Cardiac muscle cell (in vitro differentiated cells and primary cell): ENCODE measurements around the gene PFKL. TPM values are rescaled to one million over a fixed set of nuclear protein-coding genes. Genes with fewer than 3 reads are reported as not detected.

Experiments
- DNase-seq, 2 donors: peaks; one replicate each; pipeline versions ENCODE4 v3.0.0 to v3.0.0-alpha.2; 2010 to 2017; ENCODE audit warnings: low read depth in 1 of 2, low spot score in 1 of 2
- H3K27ac ChIP-seq: fragments of 200-600 bp; sonication (generic); 2 replicates; pipeline ENCODE4 v1.5.1; 2016
- H3K27me3 ChIP-seq: fragments of 200-600 bp; sonication (generic); 2 replicates; pipeline ENCODE4 v1.6.0; 2016; ENCODE audit warnings: control low read depth
- H3K36me3 ChIP-seq: fragments of 200-600 bp; sonication (generic); 2 replicates; pipeline ENCODE4 v1.5.1; 2016; ENCODE audit warnings: control low read depth
- H3K4me1 ChIP-seq: fragments of 200-600 bp; sonication (generic); 2 replicates; pipeline ENCODE4 v1.8.1; 2017; ENCODE audit warnings: low read depth, mild to moderate bottlenecking, mixed run types
- H3K4me3 ChIP-seq: fragments of 200-600 bp; sonication (generic); 2 replicates; pipeline ENCODE4 v1.5.1; 2016; ENCODE audit warnings: mild to moderate bottlenecking
- H3K9me3 ChIP-seq: fragments of 200-600 bp; sonication (generic); 2 replicates; pipeline ENCODE4 v1.5.1; 2017; ENCODE audit warnings: low read depth, mild to moderate bottlenecking, control low read depth
- polyA plus RNA-seq: library from polyadenylated mRNA; unstranded; fragments of >200 nt; fragmentation: Nextera tagmentation; extraction: Ambion mirVana; gene quantifications from 2 replicates; pipeline ENCODE4 v1.2.1, GENCODE V29; 2016
- total RNA-seq: library from RNA; depleted of rRNA; stranded (reverse); fragments of >200 nt; gene quantifications from 2 replicates; pipeline ENCODE4 v1.2.3, GENCODE V29; 2016
- TF ChIP-seq, protein P1 (sequence below): IDR thresholded peaks from 2 replicates; pipeline ENCODE4 v1.5.1; 2012; ENCODE audit warnings: low read depth, mild to moderate bottlenecking, low read length

PFKL gene
- total and polyA plus RNA-seq, 2 experiments from 2014 or later: 204 to 213 TPM

DNA sequence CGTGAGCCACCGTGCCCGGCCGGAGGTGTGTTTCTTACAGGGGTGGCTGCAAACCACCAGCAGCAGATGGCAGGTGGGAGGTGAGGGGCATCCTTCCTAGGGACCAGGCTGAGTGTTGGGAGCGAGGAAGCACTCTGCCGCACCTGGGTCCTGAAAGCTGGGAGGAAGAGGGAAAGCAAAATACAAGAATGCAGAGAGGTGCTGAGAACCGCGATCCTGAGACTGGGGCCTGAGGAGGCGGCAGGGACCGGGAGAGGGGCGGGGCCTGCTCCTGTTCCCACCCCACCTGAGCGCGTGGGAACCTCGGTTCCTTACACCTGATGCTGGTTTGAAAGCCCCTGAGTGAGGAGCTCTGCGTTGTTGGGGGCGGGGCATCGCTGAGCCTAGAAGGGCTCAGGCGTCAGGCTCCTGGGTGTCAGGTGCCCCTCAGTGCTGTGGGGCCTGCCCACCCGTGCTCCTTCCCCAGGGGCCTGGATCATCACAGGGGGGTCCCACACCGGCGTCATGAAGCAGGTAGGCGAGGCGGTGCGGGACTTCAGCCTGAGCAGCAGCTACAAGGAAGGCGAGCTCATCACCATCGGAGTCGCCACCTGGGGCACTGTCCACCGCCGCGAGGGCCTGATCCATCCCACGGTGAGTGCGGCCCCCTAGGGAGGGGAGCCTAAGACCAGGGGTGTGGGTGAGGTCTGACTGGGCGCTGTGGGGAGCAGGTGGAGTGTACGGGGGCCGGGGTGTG is 69.0 kb downstream of the PFKL start:
- Histone ChIP-seq H3K9me3 (no peaks in the 10 kb centered on the region), H3K27me3 (peaks cover 10% of the 10 kb centered on the region), H3K4me1 (no peaks in the 10 kb centered on the region), H3K27ac (no peak overlapping the region), H3K36me3 (no peaks in the 10 kb centered on the region), H3K4me3 (no peak overlapping the region)
- no peak for DNase-seq
- TF ChIP-seq, protein P1, sequence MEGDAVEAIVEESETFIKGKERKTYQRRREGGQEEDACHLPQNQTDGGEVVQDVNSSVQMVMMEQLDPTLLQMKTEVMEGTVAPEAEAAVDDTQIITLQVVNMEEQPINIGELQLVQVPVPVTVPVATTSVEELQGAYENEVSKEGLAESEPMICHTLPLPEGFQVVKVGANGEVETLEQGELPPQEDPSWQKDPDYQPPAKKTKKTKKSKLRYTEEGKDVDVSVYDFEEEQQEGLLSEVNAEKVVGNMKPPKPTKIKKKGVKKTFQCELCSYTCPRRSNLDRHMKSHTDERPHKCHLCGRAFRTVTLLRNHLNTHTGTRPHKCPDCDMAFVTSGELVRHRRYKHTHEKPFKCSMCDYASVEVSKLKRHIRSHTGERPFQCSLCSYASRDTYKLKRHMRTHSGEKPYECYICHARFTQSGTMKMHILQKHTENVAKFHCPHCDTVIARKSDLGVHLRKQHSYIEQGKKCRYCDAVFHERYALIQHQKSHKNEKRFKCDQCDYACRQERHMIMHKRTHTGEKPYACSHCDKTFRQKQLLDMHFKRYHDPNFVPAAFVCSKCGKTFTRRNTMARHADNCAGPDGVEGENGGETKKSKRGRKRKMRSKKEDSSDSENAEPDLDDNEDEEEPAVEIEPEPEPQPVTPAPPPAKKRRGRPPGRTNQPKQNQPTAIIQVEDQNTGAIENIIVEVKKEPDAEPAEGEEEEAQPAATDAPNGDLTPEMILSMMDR: no peak

DNA sequence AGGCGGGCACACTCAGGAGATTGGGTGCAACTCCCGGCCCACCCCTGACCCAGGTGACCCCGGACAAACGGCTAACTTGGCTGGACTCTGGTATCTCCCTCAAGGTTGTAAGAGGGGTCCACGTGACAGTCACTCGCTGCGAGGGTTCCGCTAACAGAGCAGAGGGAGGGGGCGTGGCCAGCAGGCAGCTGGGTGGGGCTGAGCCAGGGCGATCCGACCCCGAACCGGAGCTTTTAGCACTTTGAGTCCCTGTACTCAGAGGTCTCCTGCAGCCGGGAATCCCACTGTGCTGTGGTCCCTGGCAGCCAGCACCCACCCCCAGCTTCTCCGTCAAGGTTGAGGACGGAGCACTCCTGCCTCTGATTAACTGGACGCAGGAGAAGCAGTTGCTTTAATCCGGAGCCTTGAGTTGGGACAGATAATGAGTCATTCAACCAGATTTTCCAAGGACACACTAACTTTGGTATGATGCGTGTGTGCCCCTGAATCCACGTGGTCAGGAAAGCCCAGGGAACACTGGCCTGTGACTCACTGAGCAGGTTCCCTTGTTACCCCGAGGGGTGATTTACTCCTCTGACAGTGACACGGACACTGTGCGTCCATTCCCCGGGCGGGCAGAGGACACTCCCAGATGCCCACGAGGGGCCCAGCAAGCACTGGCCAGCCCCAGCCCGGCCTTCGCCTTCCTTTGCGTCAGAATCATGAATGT is 70.3 kb downstream of the PFKL start:
- Histone ChIP-seq H3K4me1 (no peaks in the 10 kb centered on the region), H3K4me3 (peak overlapping the region; percentile 1), H3K36me3 (no peaks in the 10 kb centered on the region), H3K27me3 (peaks cover 10% of the 10 kb centered on the region), H3K9me3 (no peaks in the 10 kb centered on the region), H3K27ac (no peak overlapping the region)
- TF ChIP-seq, protein P1: no peak
- peak; percentile 2 to 82 for DNase-seq

DNA sequence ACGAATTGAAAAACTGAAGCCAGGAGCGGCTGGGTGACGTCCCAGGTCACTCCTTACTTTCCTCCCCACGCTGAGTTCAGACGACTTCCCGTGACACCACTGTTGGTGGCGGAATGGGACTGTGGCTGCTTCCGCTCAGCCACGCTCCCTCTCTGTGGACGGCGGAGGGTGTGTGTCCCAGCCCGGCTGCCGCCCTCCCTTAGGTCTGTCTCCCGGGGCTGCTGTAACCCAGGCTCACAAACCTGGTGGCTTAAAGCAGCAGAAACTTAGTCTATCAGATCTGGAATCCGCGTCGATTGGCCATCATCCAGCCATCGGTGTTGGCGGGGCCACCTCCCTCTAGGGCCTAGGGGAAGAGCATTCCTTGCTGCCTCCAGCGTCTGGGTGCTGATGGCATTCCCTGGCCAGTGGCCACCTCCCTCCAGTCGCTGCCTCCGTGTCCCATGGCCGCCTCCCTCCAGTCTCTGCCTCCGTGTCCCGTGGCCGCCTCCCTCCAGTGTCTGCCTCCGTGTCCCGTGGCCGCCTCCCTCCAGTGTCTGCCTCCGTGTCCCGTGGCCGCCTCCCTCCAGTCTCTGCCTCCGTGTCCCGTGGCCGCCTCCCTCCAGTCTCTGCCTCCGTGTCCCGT is 71.0 kb downstream of the PFKL start:
- Histone ChIP-seq H3K4me3 (no peak overlapping the region), H3K9me3 (no peaks in the 10 kb centered on the region), H3K27ac (no peak overlapping the region), H3K4me1 (no peaks in the 10 kb centered on the region), H3K27me3 (peaks cover 10% of the 10 kb centered on the region), H3K36me3 (no peaks in the 10 kb centered on the region)
- DNase-seq: no peak
- TF ChIP-seq, protein P1: no peak

- H3K27me3 ChIP-seq: peaks cover 10% of the 10 kb centered on the region
- DNase-seq: no peak
- TF ChIP-seq, protein P1: no peak
Measured at GRCh38 chr21:44371596-44371995, 71.7 kb downstream of the PFKL start.

DNA sequence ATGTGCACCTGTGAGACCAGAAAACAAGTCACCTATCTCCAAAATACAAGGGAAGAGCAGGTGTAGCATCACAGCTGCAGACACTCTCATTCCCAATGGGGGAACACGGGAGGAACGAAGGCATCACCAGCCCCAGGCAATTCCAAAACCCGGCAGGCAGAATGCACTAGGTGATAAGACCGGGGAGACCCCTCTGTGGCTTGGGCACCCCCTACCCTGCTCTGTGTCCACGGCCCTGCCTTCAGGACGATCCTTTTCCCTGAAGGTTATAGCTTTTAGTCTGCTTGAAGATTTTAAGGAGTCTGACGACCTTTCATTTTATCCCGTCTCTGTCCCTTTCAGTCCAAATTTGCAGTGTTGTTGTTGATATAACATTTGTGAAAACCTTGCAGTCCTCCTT is 72.8 kb downstream of the PFKL start:
- Histone ChIP-seq H3K27me3 (peaks cover 10% of the 10 kb centered on the region), H3K27ac (no peak overlapping the region), H3K36me3 (no peaks in the 10 kb centered on the region), H3K4me1 (no peaks in the 10 kb centered on the region), H3K4me3 (no peak overlapping the region), H3K9me3 (no peaks in the 10 kb centered on the region)
- no peak for DNase-seq
- TF ChIP-seq, protein P1: no peak

More at GRCh38 chr21:44371596-44371995, 71.7 kb downstream of the PFKL start:
- Histone ChIP-seq H3K9me3 (no peaks in the 10 kb centered on the region), H3K36me3 (no peaks in the 10 kb centered on the region), H3K27ac (no peak overlapping the region), H3K4me1 (no peaks in the 10 kb centered on the region), H3K4me3 (no peak overlapping the region)
